AG09319 (cell line): Measurements from ENCODE around the gene ZCCHC24.

ENCODE experiments used
- DNase-seq: peaks from one replicate; pipeline ENCODE4 v3.0.0-alpha.2; 2010; ENCODE audit warnings: low read depth; ENCODE audit errors: extremely low read depth
- TF ChIP-seq, protein P1 (sequence below): IDR thresholded peaks from 2 replicates; pipeline ENCODE4 v1.5.1; 2011; ENCODE audit warnings: low read depth, mild to moderate bottlenecking, inconsistent platforms, low read length, moderate library complexity

ZCCHC24 gene

DNA sequence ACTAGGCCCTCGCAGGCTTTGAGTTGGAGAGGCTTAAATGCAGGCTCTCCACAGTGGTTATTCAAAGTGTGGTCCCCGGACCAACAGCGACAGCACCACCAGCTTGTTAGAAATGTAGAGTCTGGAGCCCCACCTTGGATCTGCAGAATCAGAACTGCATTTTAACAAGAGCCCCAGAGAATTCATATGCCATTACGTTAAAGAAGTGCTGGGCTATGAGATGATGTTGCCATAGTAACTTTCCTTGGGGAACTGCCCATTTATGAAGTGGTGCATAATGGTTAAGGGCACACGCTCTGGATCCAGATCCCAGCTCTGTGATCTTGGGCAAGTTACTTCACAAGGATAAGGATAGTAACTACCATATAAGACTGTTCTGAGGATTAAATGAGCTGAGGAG lies 48.9 kb downstream of the ZCCHC24 start:
- DNase-seq: no peak
- TF ChIP-seq, protein P1, sequence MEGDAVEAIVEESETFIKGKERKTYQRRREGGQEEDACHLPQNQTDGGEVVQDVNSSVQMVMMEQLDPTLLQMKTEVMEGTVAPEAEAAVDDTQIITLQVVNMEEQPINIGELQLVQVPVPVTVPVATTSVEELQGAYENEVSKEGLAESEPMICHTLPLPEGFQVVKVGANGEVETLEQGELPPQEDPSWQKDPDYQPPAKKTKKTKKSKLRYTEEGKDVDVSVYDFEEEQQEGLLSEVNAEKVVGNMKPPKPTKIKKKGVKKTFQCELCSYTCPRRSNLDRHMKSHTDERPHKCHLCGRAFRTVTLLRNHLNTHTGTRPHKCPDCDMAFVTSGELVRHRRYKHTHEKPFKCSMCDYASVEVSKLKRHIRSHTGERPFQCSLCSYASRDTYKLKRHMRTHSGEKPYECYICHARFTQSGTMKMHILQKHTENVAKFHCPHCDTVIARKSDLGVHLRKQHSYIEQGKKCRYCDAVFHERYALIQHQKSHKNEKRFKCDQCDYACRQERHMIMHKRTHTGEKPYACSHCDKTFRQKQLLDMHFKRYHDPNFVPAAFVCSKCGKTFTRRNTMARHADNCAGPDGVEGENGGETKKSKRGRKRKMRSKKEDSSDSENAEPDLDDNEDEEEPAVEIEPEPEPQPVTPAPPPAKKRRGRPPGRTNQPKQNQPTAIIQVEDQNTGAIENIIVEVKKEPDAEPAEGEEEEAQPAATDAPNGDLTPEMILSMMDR: no peak

DNA sequence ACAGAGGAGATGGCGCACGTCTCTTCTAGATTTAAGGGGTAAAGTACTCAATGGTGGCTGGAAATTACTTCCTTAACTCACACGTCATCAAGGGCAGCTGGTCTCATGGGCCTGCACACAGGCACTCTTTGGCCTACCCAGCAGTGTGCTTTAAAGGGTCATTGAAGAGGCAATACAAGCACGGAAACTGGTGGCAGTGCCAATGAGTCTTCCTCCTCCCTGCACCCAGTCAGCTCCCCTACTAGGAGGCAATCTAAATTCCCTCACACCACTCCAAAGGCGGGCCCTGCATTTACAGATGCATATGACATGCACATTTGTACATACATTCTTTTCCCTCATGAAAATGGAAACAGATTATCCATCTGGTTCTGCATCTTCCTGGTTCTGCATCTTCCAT lies 50.8 kb downstream of the ZCCHC24 start:
- TF ChIP-seq, protein P1: no peak
- no peak for DNase-seq

DNA sequence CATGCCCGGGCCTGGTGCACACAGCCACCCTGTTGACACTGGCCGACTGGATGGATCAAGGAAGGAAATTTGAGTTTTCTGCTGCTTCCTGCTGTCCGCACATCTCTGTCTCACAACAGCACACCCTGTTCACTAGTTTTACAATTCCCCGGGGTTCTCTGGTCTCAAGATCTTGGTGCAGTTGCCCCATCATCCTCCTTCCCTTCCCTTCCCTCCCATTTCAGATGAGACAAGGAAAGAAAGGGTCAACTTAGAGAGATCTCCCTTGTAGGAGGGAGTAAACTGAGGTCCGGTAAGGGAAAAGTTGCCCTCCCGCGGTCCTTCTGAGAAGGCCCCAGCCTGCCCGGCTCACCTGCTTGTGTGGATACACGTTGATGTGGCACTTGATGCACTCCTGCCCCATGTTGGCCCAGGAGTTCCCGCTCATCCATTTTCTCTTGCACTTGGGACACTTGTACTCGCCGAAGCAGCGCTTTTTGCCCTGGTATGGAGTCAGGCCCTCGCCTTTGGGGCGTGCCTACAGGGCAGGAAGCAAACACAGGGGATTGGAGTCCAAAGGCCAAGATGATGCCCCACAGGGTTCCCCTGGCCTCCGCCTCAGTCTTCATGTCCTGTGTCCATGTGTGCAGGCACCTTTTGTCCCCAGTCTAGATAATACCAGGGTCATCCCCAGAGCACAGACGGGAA lies 51.4 kb downstream of the ZCCHC24 start:
- no peak for DNase-seq
- TF ChIP-seq, protein P1: no peak

DNA sequence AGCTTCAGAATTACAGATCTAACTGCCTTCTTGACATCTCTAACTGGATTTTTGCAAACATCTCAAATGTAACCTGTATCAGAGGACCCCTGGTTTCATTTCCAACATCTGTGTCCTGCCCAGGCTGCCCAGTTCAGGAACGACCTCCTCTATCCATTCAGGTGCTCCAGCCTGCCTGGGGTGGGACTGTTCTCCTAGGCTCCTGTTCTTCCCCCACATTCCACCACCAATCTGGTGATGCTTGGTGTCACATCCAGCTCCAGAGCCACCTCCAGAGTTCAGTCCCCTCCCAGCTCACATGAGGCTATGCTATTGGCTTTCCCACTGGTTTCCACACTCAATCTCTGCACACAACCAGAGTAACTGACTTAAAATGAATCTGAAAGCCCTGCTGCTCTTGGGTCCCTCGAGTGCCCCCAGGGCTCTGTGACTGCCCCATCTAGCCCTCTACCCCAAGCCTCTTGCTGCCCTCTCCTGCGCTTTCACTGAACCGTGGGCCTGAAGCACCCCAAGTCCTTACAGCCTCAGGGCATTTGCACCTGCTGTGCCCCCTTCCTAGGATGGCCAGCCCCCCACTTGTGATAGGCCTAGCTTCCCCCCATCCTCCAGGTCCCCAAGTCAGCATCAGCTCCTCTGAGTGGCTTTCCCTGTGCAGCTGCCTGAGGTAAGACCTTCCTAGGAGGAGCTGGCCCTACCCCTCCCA lies 52.1 kb downstream of the ZCCHC24 start:
- DNase-seq: no peak
- TF ChIP-seq, protein P1: no peak

DNA sequence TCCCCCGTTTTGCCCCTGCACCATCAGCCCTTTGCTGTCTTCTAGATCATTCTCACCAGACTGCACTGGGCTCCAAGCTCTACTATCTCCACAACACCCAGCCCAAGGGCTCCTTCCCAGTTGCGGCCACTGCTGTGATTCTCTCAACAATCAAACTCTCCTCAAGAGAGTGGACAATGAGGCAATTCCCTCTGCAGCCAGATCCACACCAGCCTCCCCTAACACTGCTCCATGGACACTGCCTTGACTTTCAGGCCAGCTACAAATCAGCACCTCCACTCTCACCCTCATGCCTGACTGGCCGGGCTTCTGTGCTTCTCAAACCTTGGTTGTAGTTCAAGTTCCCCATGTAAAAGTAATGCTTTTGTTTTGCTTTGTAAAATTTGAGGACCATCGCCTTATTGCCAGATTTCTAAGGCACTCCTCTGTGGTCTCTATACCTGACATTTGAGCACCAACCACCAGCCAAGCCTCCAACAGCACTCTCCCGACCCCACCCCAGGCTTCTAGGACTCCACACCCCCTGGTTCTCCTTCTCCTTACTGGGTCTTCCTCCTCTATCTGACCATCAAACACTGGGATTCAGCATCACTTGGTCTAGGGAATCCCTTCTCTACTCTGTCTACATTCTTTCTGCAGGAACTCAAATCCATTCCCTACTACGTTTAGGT lies 52.8 kb downstream of the ZCCHC24 start:
- no peak for DNase-seq
- TF ChIP-seq, protein P1: no peak

DNA sequence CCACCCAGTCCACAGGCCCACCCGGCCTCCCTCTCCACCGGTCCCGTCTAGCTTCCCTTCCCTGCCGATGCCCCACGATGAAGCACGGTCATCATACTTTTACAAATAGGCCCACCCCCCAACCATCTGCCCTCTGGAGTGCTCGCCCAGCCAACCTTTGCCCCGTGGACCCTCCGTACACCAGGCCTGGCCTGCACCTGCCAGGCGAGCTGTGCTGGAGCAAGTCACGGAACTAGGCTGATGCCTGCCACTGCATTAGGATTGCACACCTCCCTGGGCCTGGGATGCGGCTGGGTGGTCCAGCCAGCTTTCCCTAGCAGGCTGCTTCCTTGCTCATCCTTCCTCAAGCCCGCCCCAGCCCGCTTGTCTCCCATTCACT lies 53.4 kb downstream of the ZCCHC24 start:
- no peak for DNase-seq
- TF ChIP-seq, protein P1: no peak
